ENCODE measurements around the gene MTIF3.

GRCh38 chr13:27474751-27475268 lies 24.4 kb upstream of the MTIF3 start:
- TF ChIP-seq POLR2AphosphoS5 (IDR thresholded peaks at IDR 0.05; ENCODE audit: low read depth, low read length): no peak
- no peak for TF ChIP-seq EP300 (IDR thresholded peaks at IDR 0.05; ENCODE audit: borderline replicate concordance in 1 of 2, low read depth in 1 of 2, low read length in 1 of 2)
- TF ChIP-seq TAF1 (IDR thresholded peaks at IDR 0.05; ENCODE audit: borderline replicate concordance, low read depth, low read length): no peak
- no peak for TF ChIP-seq CTCF (IDR thresholded peaks at IDR 0.05)
- no peak for TF ChIP-seq MAX (IDR thresholded peaks at IDR 0.05; ENCODE audit: low read depth)
- no peak for TF ChIP-seq REST (IDR thresholded peaks at IDR 0.05; ENCODE audit: low read depth, low read length)
- no peak for TF ChIP-seq CHD2 (IDR thresholded peaks at IDR 0.05; ENCODE audit: low read length, partially characterized antibody)
- TF ChIP-seq PBX3 (IDR thresholded peaks at IDR 0.05): no peak
- TF ChIP-seq RFX5 (IDR thresholded peaks at IDR 0.05; ENCODE audit: low read length): no peak
